IMR-90 (cell line): Measurements from ENCODE around the gene GRIN2A. TPM values are rescaled to one million over a fixed set of nuclear protein-coding genes. Genes with fewer than 3 reads are reported as not detected.

Experiments
- ATAC-seq: fragments of 200-7000 bp; cut with Tn5 transposase; 2 replicates; pipeline ENCODE4 v1.9.1; 2020; ENCODE audit warnings: low read depth, mild to moderate bottlenecking, moderate library complexity
- BruUV-seq: library from RNA; stranded (reverse); fragments of 400-500 nt; replicated peaks from 2 replicates; lab custom pipeline; 2021; lab: Mats Ljungman, UMichigan
- CTCF ChIA-PET: fragments of 300-600 bp; formaldehyde crosslinking; extraction: SDS; loops from one replicate; lab custom pipeline; 2021; ENCODE audit warnings: antibody characterized with exemption; lab: Yijun Ruan, JAX
- POLR2A ChIA-PET: fragments of 300-600 bp; sonication (Branson Sonifier 250); formaldehyde crosslinking; loops from one replicate; lab custom pipeline; 2022; ENCODE audit warnings: antibody characterized with exemption; ENCODE audit not compliant: unreplicated experiment; lab: Charles Lee
- DNase-seq: peaks from one replicate; pipeline ENCODE4 v3.0.0; 2013
- H2AFZ ChIP-seq: replicated peaks from 2 replicates; pipeline ENCODE3; 2013; ENCODE audit warnings: low read length, mild to moderate bottlenecking; ENCODE audit not compliant: poor library complexity
- H2AK5ac ChIP-seq: 2 replicates; pipeline ENCODE4 v1.6.1; 2013; ENCODE audit warnings: low read depth, low read length, inconsistent platforms
- H2AK9ac ChIP-seq: replicated peaks from 2 replicates; pipeline ENCODE3; 2013; ENCODE audit warnings: mild to moderate bottlenecking, low read depth, low read length, moderate library complexity; ENCODE audit not compliant: poor library complexity
- H2BK120ac ChIP-seq: 2 replicates; pipeline ENCODE4 v1.6.1; 2013; ENCODE audit warnings: low read depth, low read length, inconsistent platforms
- H2BK15ac ChIP-seq: 3 replicates; pipeline ENCODE4 v1.6.1; 2013; ENCODE audit warnings: low read depth, low read length, inconsistent platforms
- H2BK20ac ChIP-seq: 2 replicates; pipeline ENCODE4 v1.6.1; 2013; ENCODE audit warnings: low read depth, mild to moderate bottlenecking, inconsistent platforms, low read length, moderate library complexity
- H2BK5ac ChIP-seq: 2 replicates; pipeline ENCODE4 v1.6.1; 2013; ENCODE audit warnings: mild to moderate bottlenecking, low read depth, low read length, inconsistent platforms; ENCODE audit not compliant: poor library complexity, severe bottlenecking
- H3K14ac ChIP-seq: replicated peaks from 2 replicates; pipeline ENCODE4 v1.6.1; 2013; ENCODE audit warnings: low read depth, low read length, inconsistent platforms
- H3K18ac ChIP-seq: 2 replicates; pipeline ENCODE4 v1.6.1; 2013; ENCODE audit warnings: low read depth, low read length, control low read depth
- H3K23ac ChIP-seq: 2 replicates; pipeline ENCODE4 v1.6.1; 2013; ENCODE audit warnings: low read depth, low read length, inconsistent platforms
- H3K27ac ChIP-seq: 2 replicates; pipeline ENCODE4 v1.5.1; 2013; ENCODE audit warnings: mild to moderate bottlenecking, control low read depth, low read length; ENCODE audit not compliant: insufficient read depth
- H3K27me3 ChIP-seq: 2 replicates; pipeline ENCODE4 v1.6.1; 2013; ENCODE audit warnings: low read length; ENCODE audit not compliant: control insufficient read depth, insufficient read depth
- H3K36me3 ChIP-seq: 2 replicates; pipeline ENCODE4 v1.6.1; 2013; ENCODE audit warnings: low read length, mixed read lengths; ENCODE audit not compliant: control insufficient read depth, insufficient read depth
- H3K4ac ChIP-seq: 2 replicates; pipeline ENCODE4 v1.6.1; 2013; ENCODE audit warnings: low read depth, low read length, inconsistent platforms
- H3K4me1 ChIP-seq: 2 replicates; pipeline ENCODE4 v1.6.1; 2013; ENCODE audit warnings: low read length, mixed read lengths; ENCODE audit not compliant: control insufficient read depth, insufficient read depth
- H3K4me2 ChIP-seq: 2 replicates; pipeline ENCODE4 v1.6.1; 2013; ENCODE audit warnings: low read depth, mild to moderate bottlenecking, control low read depth, low read length, moderate library complexity
- H3K4me3 ChIP-seq: 2 replicates; pipeline ENCODE4 v1.5.1; 2013; ENCODE audit warnings: low read depth, mild to moderate bottlenecking, control low read depth, low read length, moderate library complexity; ENCODE audit not compliant: insufficient read depth
- H3K56ac ChIP-seq: 2 replicates; pipeline ENCODE4 v1.6.1; 2013; ENCODE audit warnings: low read length, inconsistent platforms; ENCODE audit not compliant: insufficient read depth; ENCODE audit errors: extremely low read depth
- H3K79me1 ChIP-seq, 2 experiments: 2 replicates each; pipeline ENCODE4 v1.6.1; 2013; ENCODE audit warnings: low read length in 2 of 2, inconsistent platforms in 1 of 2, low read depth in 1 of 2
- H3K9ac ChIP-seq: 2 replicates; pipeline ENCODE4 v1.6.1; 2013; ENCODE audit warnings: low read depth, low read length, control low read depth
- H3K9me1 ChIP-seq: 2 replicates; pipeline ENCODE4 v1.6.1; 2013; ENCODE audit warnings: low read length, inconsistent platforms; ENCODE audit not compliant: insufficient read depth
- H3K9me3 ChIP-seq: 2 replicates; pipeline ENCODE4 v1.6.1; 2013; ENCODE audit warnings: low read length; ENCODE audit not compliant: control insufficient read depth, insufficient read depth
- H4K20me1 ChIP-seq: 2 replicates; pipeline ENCODE4 v1.6.1; 2013; ENCODE audit warnings: low read length, inconsistent platforms; ENCODE audit not compliant: insufficient read depth
- H4K5ac ChIP-seq: 2 replicates; pipeline ENCODE4 v1.6.1; 2013; ENCODE audit warnings: mild to moderate bottlenecking, low read depth, low read length, control low read depth
- H4K8ac ChIP-seq, 2 experiments: 2 replicates each; pipeline ENCODE4 v1.6.1; 2013; ENCODE audit warnings: low read depth in 2 of 2, low read length in 2 of 2, control low read depth in 1 of 2, inconsistent platforms in 1 of 2
- H4K91ac ChIP-seq: 2 replicates; pipeline ENCODE4 v1.6.1; 2013; ENCODE audit warnings: low read depth, low read length, inconsistent platforms; ENCODE audit not compliant: insufficient read depth
- BHLHE40 ChIP-seq: fragments of 150-350 bp; IDR thresholded peaks from 2 replicates; pipeline ENCODE4 v1.6.1; 2016; ENCODE audit warnings: mild to moderate bottlenecking, low read depth, low read length
- CEBPB ChIP-seq: IDR thresholded peaks from 2 replicates; pipeline ENCODE4 v1.6.1; 2012; ENCODE audit warnings: low read depth, low read length, improper control_type of control experiment
- CHD1 ChIP-seq: IDR thresholded peaks from 2 replicates; pipeline ENCODE4 v1.6.1; 2012; ENCODE audit warnings: low read depth, low read length, improper control_type of control experiment
- MAZ ChIP-seq: IDR thresholded peaks from 2 replicates; pipeline ENCODE4 v1.6.1; 2012; ENCODE audit warnings: low read depth, mild to moderate bottlenecking, low read length, improper control_type of control experiment, moderate library complexity, borderline replicate concordance
- MXI1 ChIP-seq: IDR thresholded peaks from 2 replicates; pipeline ENCODE4 v1.6.1; 2012; ENCODE audit warnings: low read depth, mild to moderate bottlenecking, low read length, moderate library complexity, borderline replicate concordance
- NFE2L2 ChIP-seq: fragments of 150-350 bp; IDR thresholded peaks from 2 replicates; pipeline ENCODE4 v1.6.1; 2016; ENCODE audit warnings: low read depth, mild to moderate bottlenecking, low read length
- RAD21 ChIP-seq: IDR thresholded peaks from 2 replicates; pipeline ENCODE4 v1.6.1; 2012; ENCODE audit warnings: low read length, improper control_type of control experiment
- SMC3 ChIP-seq: fragments of 150-350 bp; IDR thresholded peaks from 2 replicates; pipeline ENCODE4 v1.6.1; 2016; ENCODE audit warnings: low read depth, mild to moderate bottlenecking, antibody characterized with exemption, low read length, moderate library complexity
- WGBS, 2 experiments: methylation state at CpG; one replicate each; pipeline versions ENCODE4 v1.1.5 to v1.1.7; 2013; ENCODE audit warnings: missing lambda C conversion rate in 2 of 2; ENCODE audit not compliant: insufficient read length in 1 of 2; ENCODE audit errors: extremely low coverage in 2 of 2; 5-methylcytosine and 5-hydroxymethylcytosine counted together
- dilution Hi-C: fragments of 300-500 bp; cut with HindIII; formaldehyde crosslinking; loops from one replicate; pipeline ENCODE4 v1.14.3; 2018; ENCODE audit warnings: low sequenced_read_pairs; ENCODE audit not compliant: unreplicated experiment
- in situ Hi-C: fragments of 300-500 bp; cut with MboI; formaldehyde crosslinking; loops from 3 replicates; pipeline ENCODE4 v1.14.3; 2019; ENCODE audit warnings: low sequenced_read_pairs, inconsistent platforms, mixed read lengths
- intact Hi-C: fragments of 100-400 bp; cut with micrococcal nuclease; formaldehyde crosslinking; loops from 2 replicates; pipeline ENCODE4 v1.10.0; 2022
- polyA plus RNA-seq, 3 experiments: library from polyadenylated mRNA; depleted of rRNA; stranded (reverse); fragments of >200 nt; gene quantifications; 2 replicates each; pipeline ENCODE4 v1.2.3, GENCODE V29; 2012; ENCODE audit warnings: low replicate concordance in 1 of 3
- total RNA-seq: library from RNA; depleted of rRNA; stranded (reverse); fragments of >200 nt; gene quantifications from 2 replicates; pipeline ENCODE4 v1.2.3, GENCODE V29; 2012
- TF ChIP-seq, protein P1 (sequence below): fragments of 150-350 bp; IDR thresholded peaks from 2 replicates; pipeline ENCODE4 v1.6.1; 2017; ENCODE audit warnings: mild to moderate bottlenecking, antibody characterized with exemption, low read length, low read depth
- TF ChIP-seq, protein P2 (sequence below): conservative IDR thresholded peaks from 2 replicates; pipeline ENCODE4 v1.5.1; 2012; ENCODE audit warnings: mild to moderate bottlenecking, low read depth, low read length, improper control_type of control experiment

GRIN2A gene
- total and polyA plus RNA-seq, 2 of the 4 experiments (the other 2 are of a cell fraction): under 0.01 TPM; not detected in 1

DNA sequence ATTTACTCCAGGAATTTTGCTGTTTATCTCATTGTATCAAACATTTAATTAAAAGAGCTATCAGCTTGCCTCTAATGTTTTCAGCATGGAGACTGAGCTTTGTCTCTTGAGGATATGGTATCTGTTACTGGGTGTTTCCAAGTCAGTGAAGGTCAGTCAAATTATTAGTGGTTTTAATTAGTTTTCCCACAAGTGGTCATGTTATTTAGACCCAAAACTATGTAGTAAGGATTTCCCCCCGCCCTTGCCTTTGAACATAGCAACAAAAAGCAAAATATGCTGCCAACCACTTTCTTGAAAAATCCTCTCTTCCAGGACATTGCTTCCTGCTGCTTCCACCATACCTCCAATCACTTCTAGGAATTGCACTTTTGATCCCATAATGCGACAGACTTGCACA is 355.6 kb downstream of the GRIN2A start:
- Histone ChIP-seq H2AK5ac (no peak overlapping the region), H3K36me3 (no peaks in the 10 kb centered on the region), H3K9me1 (no peaks in the 10 kb centered on the region), H3K27ac (no peak overlapping the region), H2BK15ac (no peak overlapping the region), H2BK20ac (no peak overlapping the region), H2BK120ac (no peak overlapping the region), H3K18ac (no peak overlapping the region), H3K56ac (no peak overlapping the region), H3K4me1 (no peaks in the 10 kb centered on the region), H3K9ac (no peak overlapping the region), H3K4ac (no peak overlapping the region), H3K27me3 (no peaks in the 10 kb centered on the region), H3K4me2 (no peak overlapping the region), H2BK5ac (no peak overlapping the region), H3K4me3 (no peak overlapping the region), H4K20me1 (no peaks in the 10 kb centered on the region), H2AFZ (no peak overlapping the region), H4K8ac (no peak overlapping the region), H4K5ac (no peak overlapping the region), H4K91ac (no peak overlapping the region), H3K9me3 (peaks cover 13% of the 10 kb centered on the region), H3K14ac (no peak overlapping the region), H3K23ac (no peak overlapping the region), H2AK9ac (no peak overlapping the region), H3K79me1 (no peaks in the 10 kb centered on the region)
- dilution Hi-C loops (no loop called here), intact Hi-C loops (no loop called here), in situ Hi-C loops (no loop called here)
- no peak for DNase-seq
- ChIA-PET POLR2A (no interaction called here), CTCF (no interaction called here)
- TF ChIP-seq NFE2L2 (no peak), CHD1 (no peak), RAD21 (no peak), SMC3 (no peak), BHLHE40 (no peak), MAZ (no peak), CEBPB (no peak), MXI1 (no peak)
- TF ChIP-seq, protein P1, sequence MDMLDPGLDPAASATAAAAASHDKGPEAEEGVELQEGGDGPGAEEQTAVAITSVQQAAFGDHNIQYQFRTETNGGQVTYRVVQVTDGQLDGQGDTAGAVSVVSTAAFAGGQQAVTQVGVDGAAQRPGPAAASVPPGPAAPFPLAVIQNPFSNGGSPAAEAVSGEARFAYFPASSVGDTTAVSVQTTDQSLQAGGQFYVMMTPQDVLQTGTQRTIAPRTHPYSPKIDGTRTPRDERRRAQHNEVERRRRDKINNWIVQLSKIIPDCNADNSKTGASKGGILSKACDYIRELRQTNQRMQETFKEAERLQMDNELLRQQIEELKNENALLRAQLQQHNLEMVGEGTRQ: no peak
- TF ChIP-seq, protein P2, sequence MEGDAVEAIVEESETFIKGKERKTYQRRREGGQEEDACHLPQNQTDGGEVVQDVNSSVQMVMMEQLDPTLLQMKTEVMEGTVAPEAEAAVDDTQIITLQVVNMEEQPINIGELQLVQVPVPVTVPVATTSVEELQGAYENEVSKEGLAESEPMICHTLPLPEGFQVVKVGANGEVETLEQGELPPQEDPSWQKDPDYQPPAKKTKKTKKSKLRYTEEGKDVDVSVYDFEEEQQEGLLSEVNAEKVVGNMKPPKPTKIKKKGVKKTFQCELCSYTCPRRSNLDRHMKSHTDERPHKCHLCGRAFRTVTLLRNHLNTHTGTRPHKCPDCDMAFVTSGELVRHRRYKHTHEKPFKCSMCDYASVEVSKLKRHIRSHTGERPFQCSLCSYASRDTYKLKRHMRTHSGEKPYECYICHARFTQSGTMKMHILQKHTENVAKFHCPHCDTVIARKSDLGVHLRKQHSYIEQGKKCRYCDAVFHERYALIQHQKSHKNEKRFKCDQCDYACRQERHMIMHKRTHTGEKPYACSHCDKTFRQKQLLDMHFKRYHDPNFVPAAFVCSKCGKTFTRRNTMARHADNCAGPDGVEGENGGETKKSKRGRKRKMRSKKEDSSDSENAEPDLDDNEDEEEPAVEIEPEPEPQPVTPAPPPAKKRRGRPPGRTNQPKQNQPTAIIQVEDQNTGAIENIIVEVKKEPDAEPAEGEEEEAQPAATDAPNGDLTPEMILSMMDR: no peak
- 60% methylated on average over 1 of the region's 2 CpGs; no CpG with 5 or more reads in 1 of the 2 experiments for WGBS, 2 experiments
- no peak for ATAC-seq
- BruUV-seq: no TSS peak
